Stomach (tissue), 4 donors: ENCODE data around the gene PDIA5.

Experiments
- CTCF ChIP-seq, 7 experiments: fragments of 450-650 bp in 4 of 7; fragments of 200-600 bp in 3 of 7; sonication (generic) in 3 of 7; IDR thresholded peaks; one replicate each; pipeline ENCODE4 v1.5.1; 2016 to 2019; ENCODE audit warnings: antibody characterized with exemption in 7 of 7, control low read depth in 2 of 7, mild to moderate bottlenecking in 1 of 7
- POLR2A ChIP-seq, 4 donors: fragments of 450-650 bp; IDR thresholded peaks; one replicate each; pipeline ENCODE4 v1.6.1; 2016; ENCODE audit warnings: antibody characterized with exemption in 4 of 4, control low read depth in 2 of 4, mild to moderate bottlenecking in 1 of 4, moderate library complexity in 1 of 4
- POLR2AphosphoS5 ChIP-seq, 3 donors: sonication (generic); formaldehyde crosslinking; IDR thresholded peaks; one replicate each; pipeline ENCODE4 v1.6.1; 2016; ENCODE audit warnings: antibody characterized with exemption in 3 of 3

- TF ChIP-seq POLR2AphosphoS5 (IDR thresholded peaks at IDR 0.05) (no peak), CTCF (IDR thresholded peaks at IDR 0.05) (no peak), POLR2A (IDR thresholded peaks at IDR 0.05) (no peak)
These were observed 77.0 kb downstream of the PDIA5 start for GRCh38 chr3:123143669-123144411.
